ENCODE data around the gene SLC4A7.
"Not testable (repeated sequence)": the region's sequence is repeated elsewhere in the genome, so short reads cannot be mapped to it uniquely, and the experiment has no call there.

The SLC4A7 gene

DNA sequence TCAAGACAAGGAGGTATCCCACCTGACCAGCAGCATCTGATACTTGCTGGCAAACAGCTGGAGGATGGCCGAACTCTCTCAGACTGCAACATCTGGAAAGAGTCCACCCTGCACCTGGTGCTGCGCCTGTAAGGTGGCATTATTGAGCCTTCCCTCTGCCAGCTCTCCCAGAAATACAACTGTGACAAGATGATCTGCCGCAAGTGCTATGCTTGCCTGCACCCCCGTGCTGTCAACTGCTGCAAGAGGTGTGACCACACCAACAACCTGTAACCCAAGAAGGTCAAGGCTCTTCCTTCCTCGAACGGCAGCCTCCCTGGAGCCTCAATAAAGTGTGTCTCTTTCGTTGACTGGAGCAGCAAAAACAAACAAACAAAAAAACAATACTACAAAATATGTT is 2.2 kb upstream of the SLC4A7 start:
- DNase-seq, result no peak

- DNase-seq, result no peak
These were observed 1.7 kb upstream of the SLC4A7 start for GRCh38 chr3:27485866-27486265.

- DNase-seq, result peak; percentile 74 to 80 (median 79)
These were observed 818 bp downstream of the SLC4A7 start for GRCh38 chr3:27483117-27484014.

DNA sequence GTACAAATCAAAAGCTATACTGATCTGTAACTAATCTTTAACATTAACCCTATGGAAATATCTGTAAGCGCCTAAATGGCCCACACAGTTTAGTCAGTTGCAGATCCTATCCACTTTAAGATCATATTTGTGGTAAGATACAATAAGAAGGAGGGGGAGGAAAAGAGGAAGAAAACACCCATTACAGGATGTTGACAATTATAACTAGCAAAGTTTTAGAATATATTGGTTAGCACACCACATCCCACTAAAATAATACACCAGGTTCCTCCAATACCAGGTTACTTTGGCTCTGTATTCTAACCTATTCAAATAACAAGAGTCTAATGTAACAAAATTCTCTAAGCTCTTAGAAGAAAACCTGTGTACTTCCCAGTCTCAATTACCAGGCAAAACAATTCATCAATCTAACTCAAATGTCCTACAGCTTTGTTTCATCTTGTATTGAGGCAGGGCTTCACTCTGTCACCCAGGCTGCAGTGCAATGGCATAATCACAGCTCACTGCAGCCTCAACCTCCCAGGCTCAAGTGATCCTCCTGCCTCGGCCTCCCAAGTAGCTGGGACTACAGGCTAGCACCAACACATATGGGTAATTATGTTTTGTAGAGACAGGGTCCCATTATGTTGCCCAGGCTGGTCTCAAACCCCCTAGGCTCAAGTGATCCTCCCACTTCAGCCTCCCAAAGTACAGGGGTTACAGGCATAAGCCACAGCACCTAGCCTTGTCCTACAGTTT is 4.2 kb downstream of the SLC4A7 start:
- DNase-seq, result peak in 1 of 3 donors; percentile 10

GRCh38 chr3:27471923-27472550 is 12.1 kb downstream of the SLC4A7 start:
- no peak for DNase-seq

- no peak for DNase-seq
These were observed 15.8 kb downstream of the SLC4A7 start for GRCh38 chr3:27468283-27468886.

- peak; percentile 16 to 62 (median 61) for DNase-seq
These were observed 16.6 kb downstream of the SLC4A7 start for GRCh38 chr3:27467545-27467944.

GRCh38 chr3:27464646-27465045 is 19.5 kb downstream of the SLC4A7 start:
- no peak for DNase-seq

- no peak for DNase-seq
These were observed 22.0 kb downstream of the SLC4A7 start for GRCh38 chr3:27462228-27462627.

GRCh38 chr3:27458929-27459328 is 25.3 kb downstream of the SLC4A7 start:
- peak in 2 of 3 donors; percentile 18 to 31 for DNase-seq

DNA sequence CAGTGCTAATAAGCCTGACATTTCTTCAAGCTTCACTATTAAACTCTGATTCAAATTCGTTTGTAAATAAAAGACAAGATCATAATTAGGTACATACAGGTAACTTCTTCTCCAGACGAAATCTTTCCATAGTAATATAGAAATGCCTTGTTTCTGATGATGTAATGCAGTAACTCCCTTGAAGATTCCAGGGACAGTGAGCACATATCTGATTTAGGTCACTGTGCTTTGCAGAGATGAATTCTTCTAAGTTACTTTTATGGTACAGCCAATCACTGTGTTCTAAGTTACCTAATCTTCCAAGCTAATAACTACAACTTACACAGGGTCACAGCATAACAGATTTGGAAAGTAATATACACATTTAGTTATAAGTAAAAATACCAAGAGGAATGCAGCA is 27.6 kb downstream of the SLC4A7 start:
- no peak for DNase-seq

DNA sequence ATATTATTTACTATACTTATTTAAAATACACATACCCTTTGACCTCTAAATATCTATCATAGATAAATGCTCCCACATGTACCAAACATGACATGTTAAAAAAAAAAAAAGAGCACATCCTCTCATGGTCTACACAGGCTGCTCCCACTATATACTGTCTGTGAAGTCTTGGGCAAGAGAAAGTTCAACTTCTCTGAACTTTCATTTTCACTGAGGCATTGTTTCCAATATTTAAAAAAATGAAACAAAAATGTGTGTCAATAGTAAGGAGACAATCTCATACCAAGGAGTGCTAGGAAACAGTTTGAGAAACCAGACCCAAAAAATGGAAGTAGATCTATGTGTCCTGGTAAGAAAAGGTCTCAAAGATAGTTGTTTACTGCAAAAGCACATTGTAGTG is 29.3 kb downstream of the SLC4A7 start:
- peak; percentile 13 to 38 (median 38) for DNase-seq

DNA sequence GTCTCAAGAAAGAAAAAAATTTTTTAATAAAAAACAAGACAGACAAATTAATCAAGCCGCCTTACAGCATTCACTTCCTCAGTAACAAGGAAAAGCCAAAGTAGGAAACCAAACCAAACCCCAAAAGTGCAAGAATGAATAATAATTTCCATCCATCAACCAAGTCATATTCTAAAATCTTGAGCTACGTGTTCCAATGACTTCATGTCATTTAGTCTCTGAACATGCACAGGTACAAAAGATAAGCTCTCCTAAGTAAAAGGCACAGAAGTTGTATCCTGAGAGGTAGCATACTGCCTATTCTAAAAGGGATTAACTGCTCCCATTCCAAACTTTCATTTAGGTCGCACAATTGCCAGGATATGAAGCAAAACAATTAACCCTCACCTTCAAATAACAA is 29.7 kb downstream of the SLC4A7 start:
- DNase-seq, result no peak

DNA sequence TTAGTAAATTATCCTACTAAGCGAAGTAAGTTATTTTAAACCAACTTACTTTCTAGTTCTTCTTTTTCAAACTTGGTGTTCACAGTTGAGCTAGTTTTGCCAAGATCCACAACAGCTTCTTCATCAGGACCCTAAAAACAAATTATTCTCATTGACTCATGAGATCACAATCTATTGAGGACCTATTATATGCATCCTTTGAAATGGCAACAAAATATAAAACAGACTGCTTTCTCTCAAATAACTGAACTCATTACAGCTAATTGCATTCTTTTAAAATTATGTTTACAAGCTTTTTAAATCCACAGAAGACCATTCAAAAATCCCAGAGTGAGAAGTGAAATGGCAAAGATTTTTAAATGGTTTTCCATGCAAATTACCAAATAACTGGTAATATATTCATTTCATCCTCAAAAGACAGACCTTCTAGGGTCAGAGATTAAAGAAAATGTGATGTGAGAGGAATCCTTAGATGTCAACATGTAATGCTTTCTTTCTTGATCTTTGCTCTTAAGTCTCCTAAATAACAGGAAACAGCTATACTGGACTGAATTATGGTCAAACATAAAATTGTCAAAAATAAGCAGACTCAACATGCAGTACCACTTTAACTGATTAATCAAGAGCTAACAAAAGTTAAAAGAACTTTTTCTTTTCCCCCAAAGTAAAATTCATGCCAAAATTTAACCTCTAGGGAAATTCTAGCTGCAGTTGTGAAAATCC is 31.7 kb downstream of the SLC4A7 start:
- DNase-seq, result no peak

DNA sequence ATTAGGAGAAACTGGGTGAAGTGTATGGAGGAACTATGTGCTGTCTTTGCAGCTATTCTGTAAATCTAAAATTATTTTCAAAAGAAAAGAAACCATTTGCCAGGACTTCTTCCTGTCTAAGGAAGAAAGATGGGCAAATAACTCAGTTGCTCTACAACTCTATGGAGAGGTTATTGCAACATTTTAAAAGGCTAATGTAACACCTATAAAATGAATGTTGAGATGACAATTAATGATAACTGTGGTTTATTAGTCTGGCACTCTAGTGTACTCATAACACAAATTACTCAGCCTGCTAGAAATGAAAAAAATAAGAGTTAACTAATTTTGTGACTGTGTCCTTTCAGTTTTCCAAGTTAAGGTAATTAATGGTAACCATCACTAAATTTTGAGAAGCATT is 32.3 kb downstream of the SLC4A7 start:
- no peak for DNase-seq

DNA sequence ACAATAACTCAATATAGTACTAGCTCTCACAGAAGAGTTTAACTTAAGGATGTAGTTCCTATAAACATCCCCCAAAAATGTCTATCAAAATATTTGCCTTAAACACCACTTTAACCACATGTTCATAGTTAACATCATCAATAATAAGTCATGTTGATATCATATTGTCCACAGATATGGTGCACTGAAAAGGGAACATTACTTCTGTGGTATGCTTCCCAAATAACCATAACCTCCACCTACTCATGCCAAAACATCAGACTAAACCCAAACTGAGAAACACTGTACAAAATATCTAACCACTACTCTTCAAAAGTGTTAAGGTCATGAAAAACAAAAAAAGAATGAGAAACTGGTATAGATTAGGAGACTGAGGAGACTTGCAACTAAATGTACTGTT is 32.9 kb downstream of the SLC4A7 start:
- DNase-seq, result no peak

DNA sequence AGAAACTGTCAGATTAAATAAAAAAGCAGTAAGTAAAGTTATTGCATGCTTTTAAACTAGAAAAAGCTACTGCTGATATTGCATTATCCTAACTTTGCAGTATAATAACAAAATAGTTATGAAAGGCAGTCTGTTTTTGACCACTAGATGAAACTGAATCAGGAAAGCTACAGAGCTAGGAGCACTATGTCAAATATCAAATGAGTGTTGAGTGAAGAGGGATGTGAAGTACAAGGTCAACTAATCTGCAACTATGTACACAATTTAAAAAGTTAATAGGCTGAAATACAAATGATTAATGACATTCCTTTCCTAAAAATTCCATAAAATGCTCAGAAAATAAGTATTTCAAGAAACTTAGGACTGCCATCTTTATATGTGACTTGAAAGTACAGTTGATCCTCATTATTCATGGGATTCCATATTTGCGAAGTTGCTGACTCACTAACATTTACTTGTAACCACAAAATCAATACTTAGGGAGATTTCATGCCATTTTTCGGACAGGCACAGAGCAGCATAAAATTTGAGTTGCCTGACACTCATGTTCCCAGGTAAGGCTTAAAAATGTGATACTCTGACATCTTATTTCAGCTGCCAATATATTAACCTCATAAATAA is 34.5 kb downstream of the SLC4A7 start:
- no peak for DNase-seq

DNA sequence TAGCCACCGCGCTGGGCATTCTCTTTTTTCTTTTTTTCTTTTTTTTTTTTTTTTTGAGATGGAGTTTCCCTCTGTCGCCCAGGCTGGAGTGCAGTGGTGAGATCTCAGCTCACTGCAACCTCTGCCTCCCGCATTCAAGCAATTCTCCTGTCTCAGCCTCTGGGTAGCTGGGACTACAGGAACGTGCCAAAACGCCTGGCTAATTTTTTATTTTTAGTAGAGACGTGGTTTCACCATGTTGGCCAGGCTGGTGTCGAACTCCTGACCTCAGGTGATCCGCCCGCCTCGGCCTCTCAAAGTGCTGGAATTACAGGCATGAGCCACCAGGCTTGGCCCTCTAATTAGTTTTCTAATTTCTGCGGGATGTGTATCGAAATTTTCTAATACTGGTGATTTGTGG is 41.2 kb downstream of the SLC4A7 start:
- DNase-seq, result not testable (repeated sequence)

- not testable (repeated sequence) for DNase-seq
These were observed 45.8 kb downstream of the SLC4A7 start for GRCh38 chr3:27438352-27438751.

GRCh38 chr3:27431116-27431515 is 53.1 kb downstream of the SLC4A7 start:
- no peak for DNase-seq

- no peak for DNase-seq
These were observed 54.3 kb downstream of the SLC4A7 start for GRCh38 chr3:27429909-27430308.

DNA sequence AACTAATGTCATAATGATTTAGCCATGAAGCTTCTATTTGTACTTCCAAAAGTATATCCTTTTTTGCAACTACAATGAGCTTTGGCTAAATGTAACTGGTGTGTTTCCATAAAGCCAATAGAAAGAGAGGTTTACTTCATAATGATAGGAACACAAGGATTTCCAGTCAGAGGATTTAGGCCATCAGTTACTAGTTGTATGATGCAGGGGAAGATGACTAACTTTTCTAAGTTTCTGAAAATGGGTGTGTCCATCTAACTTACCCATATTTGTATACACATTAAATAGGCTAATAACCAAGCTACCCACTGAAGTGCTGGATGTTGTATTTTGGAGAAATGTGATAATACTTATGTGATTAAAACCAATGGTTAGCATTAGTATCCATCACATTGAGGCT is 55.7 kb downstream of the SLC4A7 start:
- DNase-seq, result peak in 1 of 3 donors; percentile 28

Data from suppressor macrophage treated with lipopolysaccharide for 1 hour (primary cell).